HepG2 (cell line): ENCODE data around the gene MAMLD1. TPM values are rescaled to one million over a fixed set of nuclear protein-coding genes. Genes with fewer than 3 reads are reported as not detected.

Experiments used
- ATAC-seq: fragments of 200-7000 bp; cut with Tn5 transposase; 3 replicates; pipeline ENCODE4 v1.9.1; 2020; ENCODE audit warnings: mild to moderate bottlenecking, moderate library complexity
- BruUV-seq: library from RNA; stranded (reverse); fragments of 400-500 nt; replicated peaks from 2 replicates; lab custom pipeline; 2021; lab: Mats Ljungman, UMichigan
- CTCF ChIA-PET: fragments of 300-600 bp; formaldehyde crosslinking; extraction: SDS; loops from one replicate; lab custom pipeline; 2021; ENCODE audit warnings: low total read pairs, inconsistent platforms, low intra/inter-chr PET ratio; lab: Yijun Ruan, JAX
- POLR2A ChIA-PET: fragments of 350-600 bp; sonication (Branson Sonifier 250); formaldehyde crosslinking; loops from one replicate; lab custom pipeline; 2020; ENCODE audit warnings: antibody characterized with exemption, inconsistent platforms; lab: Yijun Ruan, JAX
- DNase-seq: peaks from one replicate; pipeline ENCODE4 v3.0.0-alpha.2; 2015; ENCODE audit warnings: low spot score
- FAIRE-seq: peaks from 3 replicates; lab custom pipeline; 2011; peaks lifted over from hg19 to GRCh38; lab: Jason Lieb, UNC
- H2AFZ ChIP-seq: one replicate; pipeline ENCODE4 v1.6.1; 2011; ENCODE audit warnings: low read length, inconsistent platforms
- H3K27ac ChIP-seq: fragments of 300-600 bp; 3 replicates; pipeline ENCODE4 v1.8.0; 2011; ENCODE audit warnings: mixed run types, mild to moderate bottlenecking, mixed read lengths, low read length, inconsistent platforms; ENCODE audit not compliant: insufficient read depth; ENCODE audit errors: extremely low read length
- H3K27me3 ChIP-seq, 2 experiments: fragments of 200-600 bp in 1 of 2; 2 replicates in 1 of 2; 3 replicates in 1 of 2; pipeline versions ENCODE4 v1.6.0 to v1.8.0; 2011; ENCODE audit warnings: low read length in 2 of 2, mild to moderate bottlenecking in 2 of 2, moderate library complexity in 2 of 2, inconsistent platforms in 1 of 2; ENCODE audit not compliant: insufficient read depth in 2 of 2, control insufficient read depth in 1 of 2
- H3K36me3 ChIP-seq, 2 experiments: fragments of 200-600 bp in 1 of 2; replicated peaks in 1 of 2; 2 replicates in 1 of 2; 3 replicates in 1 of 2; pipeline versions ENCODE4 v1.5.1 to v1.8.0; 2011; ENCODE audit warnings: low read length in 2 of 2, inconsistent platforms in 1 of 2; ENCODE audit not compliant: insufficient read depth in 2 of 2, control insufficient read depth in 1 of 2
- H3K4me1 ChIP-seq: 2 replicates; pipeline ENCODE4 v1.5.1; 2012; ENCODE audit warnings: low read length, inconsistent platforms; ENCODE audit not compliant: insufficient read depth
- H3K4me2 ChIP-seq: 2 replicates; pipeline ENCODE4 v1.6.0; 2011; ENCODE audit warnings: low read depth, low read length, inconsistent platforms
- H3K4me3 ChIP-seq, 3 experiments: fragments of 200-600 bp in 1 of 3; sonication (generic), shearing (Covaris generic) in 1 of 3; replicated peaks in 1 of 3; 2 replicates each; pipeline ENCODE4 v1.5.1; 2011 to 2016; ENCODE audit warnings: low read length in 3 of 3, inconsistent platforms in 2 of 3, low read depth in 2 of 3, mild to moderate bottlenecking in 2 of 3, control low read depth in 1 of 3, mixed read lengths in 1 of 3; ENCODE audit not compliant: insufficient read depth in 1 of 3
- H3K79me2 ChIP-seq: one replicate; pipeline ENCODE4 v1.6.1; 2011; ENCODE audit warnings: low read length, inconsistent platforms; ENCODE audit not compliant: insufficient read depth
- H3K9ac ChIP-seq: 2 replicates; pipeline ENCODE4 v1.6.0; 2011; ENCODE audit warnings: mild to moderate bottlenecking, low read depth, low read length, inconsistent platforms; ENCODE audit not compliant: insufficient read depth
- H3K9me3 ChIP-seq: 2 replicates; pipeline ENCODE4 v1.5.1; 2012; ENCODE audit warnings: mild to moderate bottlenecking, low read length
- H4K20me1 ChIP-seq: 2 replicates; pipeline ENCODE4 v1.6.0; 2011; ENCODE audit warnings: inconsistent platforms, mild to moderate bottlenecking, low read length, moderate library complexity; ENCODE audit not compliant: insufficient read depth
- JARID2 ChIP-seq: sonication (generic); formaldehyde crosslinking; IDR thresholded peaks from 2 replicates; pipeline ENCODE4 v1.8.1; 2023; ENCODE audit warnings: missing genetic modification reagents, inconsistent platforms; ENCODE audit not compliant: insufficient replicate concordance
- NFIB ChIP-seq: sonication (generic); formaldehyde crosslinking; IDR thresholded peaks from 2 replicates; pipeline ENCODE4 v1.9.0; 2021; ENCODE audit warnings: missing genetic modification reagents, mild to moderate bottlenecking, borderline replicate concordance
- PATZ1 ChIP-seq: sonication (generic); formaldehyde crosslinking; IDR thresholded peaks from 2 replicates; pipeline ENCODE4 v1.4.0; 2020; ENCODE audit warnings: missing genetic modification reagents
- SOX13 ChIP-seq, 3 experiments: fragments of 450-650 bp in 1 of 3; sonication (generic) in 1 of 3; formaldehyde crosslinking in 1 of 3; IDR thresholded peaks in 2 of 3; conservative IDR thresholded peaks in 1 of 3; 2 replicates each; pipeline versions ENCODE4 v1.5.0 to v1.6.1; 2016 to 2020; ENCODE audit warnings: antibody characterized with exemption in 1 of 3, mild to moderate bottlenecking in 1 of 3, missing compliant biosample characterization in 1 of 3, missing genetic modification reagents in 1 of 3, moderate library complexity in 1 of 3
- TRIM22 ChIP-seq: fragments of 450-650 bp; IDR thresholded peaks from 2 replicates; pipeline ENCODE4 v1.6.1; 2017
- ZFX ChIP-seq: sonication (generic); formaldehyde crosslinking; IDR thresholded peaks from 2 replicates; pipeline ENCODE4 v1.4.0; 2020; ENCODE audit warnings: mild to moderate bottlenecking, low read depth, missing genetic modification reagents, moderate library complexity
- ZNF253 ChIP-seq: sonication (generic); formaldehyde crosslinking; IDR thresholded peaks from 2 replicates; pipeline ENCODE4 v1.8.0; 2022; ENCODE audit warnings: mild to moderate bottlenecking, missing genetic modification reagents, borderline replicate concordance
- WGBS: methylation state at CpG from one replicate; pipeline ENCODE4 v1.1.6; 2017; ENCODE audit warnings: low lambda C conversion rate; 5-methylcytosine and 5-hydroxymethylcytosine counted together
- in situ Hi-C: cut with HindIII; loops from 2 replicates; pipeline ENCODE4 v1.10.0; 2017; ENCODE audit warnings: low pct_unique_long_range_greater_than_20kb; ENCODE audit not compliant: extremely low pct_ligation_motif_present
- intact Hi-C: fragments of 100-400 bp; cut with micrococcal nuclease; formaldehyde crosslinking; loops from one replicate; pipeline ENCODE4 v1.10.0; 2022; ENCODE audit not compliant: unreplicated experiment
- polyA plus RNA-seq, 8 experiments: library from polyadenylated mRNA; depleted of rRNA in 3 of 8; stranded (reverse) in 7 of 8; unstranded in 1 of 8; fragments of >200 nt; fragmentation: Illumina TruSeq in 4 of 8; extraction: Trizol in 4 of 8; gene quantifications; 2 replicates each; pipeline versions ENCODE4 v1.2.1 to v1.2.3, GENCODE V29; 2011 to 2016; ENCODE audit warnings: low read depth in 4 of 8, missing spikeins in 1 of 8, mixed read lengths in 1 of 8; ENCODE audit not compliant: insufficient read depth in 1 of 8
- total RNA-seq, 5 experiments: library from RNA; depleted of rRNA; stranded (reverse); fragments of >200 nt; fragmentation: Illumina TruSeq; extraction: Trizol; gene quantifications; 2 replicates each; pipeline ENCODE4 v1.2.3, GENCODE V29; 2016; ENCODE audit warnings: low read depth in 1 of 5

MAMLD1 gene
- total and polyA plus RNA-seq, 2 of the 13 experiments (the other 11 are each of a cell fraction or from before 2014, with no cell fraction given) = not detected

- CTCF ChIA-PET = no interaction called here
- Histone ChIP-seq H4K20me1 (no peaks in the 10 kb centered on the region), H3K4me1 (no peaks in the 10 kb centered on the region), H3K36me3 (no peaks in the 10 kb centered on the region), H3K4me3 (no peak overlapping the region), H3K79me2 (no peaks in the 10 kb centered on the region), H3K27me3 (no peaks in the 10 kb centered on the region), H2AFZ (no peak overlapping the region), H3K27ac (no peak overlapping the region), H3K4me2 (no peak overlapping the region), H3K9ac (no peak overlapping the region), H3K9me3 (no peaks in the 10 kb centered on the region)
- in situ Hi-C loops = loop anchor here (25.0 kb wide), 1 partner anchor 521 kb away; no protein-coding TSS in a partner anchor
- FAIRE-seq = no peak
- WGBS = 16% methylated on average over 6 of the region's 8 CpGs
- TF ChIP-seq JARID2 (CRISPR knock-in tag) (no peak), TRIM22 (no peak), ZFX (CRISPR knock-in tag) (no peak), PATZ1 (CRISPR knock-in tag) (no peak), SOX13 (IDR thresholded peaks at IDR 0.05) (no peak), SOX13 (CRISPR knock-in tag; conservative IDR thresholded peaks at IDR 0.05 in 1 of 2, IDR thresholded peaks at IDR 0.05 in 1 of 2) (no peak), NFIB (CRISPR knock-in tag) (no peak), ZNF253 (CRISPR knock-in tag) (no peak)
- BruUV-seq = no TSS peak
- DNase-seq = no peak
- intact Hi-C loops = no loop called here
- POLR2A ChIA-PET = no interaction called here
- ATAC-seq = no peak
Measured at GRCh38 chrX:150483356-150483985, 120.4 kb downstream of the MAMLD1 start.
